Fibroblast of lung (primary cell): ENCODE data around the gene SEPHS2.

Experiments used
- CTCF ChIP-seq, 2 donors: IDR thresholded peaks in 1 of 2; conservative IDR thresholded peaks in 1 of 2; 1 replicate in 1 of 2; 2 replicates in 1 of 2; pipeline ENCODE4 v1.5.1; 2011 to 2012; ENCODE audit warnings: low read length in 2 of 2, control low read depth in 1 of 2, inconsistent platforms in 1 of 2, low read depth in 1 of 2, mild to moderate bottlenecking in 1 of 2
- EZH2 ChIP-seq: IDR thresholded peaks from 2 replicates; pipeline ENCODE4 v1.5.1; 2012; ENCODE audit warnings: low read length, control low read depth, mild to moderate bottlenecking; ENCODE audit errors: missing control alignments

DNA sequence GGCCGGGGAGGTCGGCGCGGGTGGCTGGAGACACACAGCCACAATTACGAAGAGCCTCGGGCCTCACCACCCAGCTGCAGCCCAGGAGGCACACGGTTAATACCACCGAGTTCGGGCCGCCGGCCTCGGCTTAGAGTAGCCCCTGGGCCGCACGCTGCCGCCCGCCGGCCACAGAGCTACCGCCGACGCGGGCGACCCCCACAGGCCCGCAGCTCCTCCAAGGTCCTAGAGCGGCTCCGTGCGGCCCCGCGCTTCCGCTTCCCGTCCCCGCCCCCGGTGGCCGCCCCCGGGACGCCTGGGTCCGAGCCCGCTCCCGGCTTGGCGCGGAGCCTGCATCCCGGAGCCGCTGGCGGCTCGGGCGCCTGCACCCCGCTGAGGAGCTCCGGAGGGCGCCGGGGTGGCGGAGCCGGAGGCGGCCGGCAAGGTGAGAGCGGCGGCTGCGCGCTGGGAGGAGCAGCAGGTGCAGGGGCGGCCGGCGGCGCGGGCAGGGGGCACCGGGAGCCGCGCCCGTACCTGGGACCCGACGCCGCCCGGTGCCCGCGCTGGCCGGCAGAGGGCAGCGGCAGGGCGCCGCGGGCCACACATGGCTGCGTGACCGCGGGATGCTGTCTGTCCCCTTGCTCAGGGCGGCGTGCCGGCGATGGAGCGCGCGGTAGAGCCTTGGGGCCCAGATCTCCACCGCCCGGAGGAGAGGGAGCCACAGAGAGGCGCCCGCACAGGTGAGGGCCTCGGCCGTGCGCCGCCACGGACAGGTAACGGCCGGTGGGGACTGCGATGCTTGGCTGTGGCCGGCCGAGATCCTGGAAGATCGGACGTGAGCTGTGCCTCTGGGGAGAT lies 50.3 kb downstream of the SEPHS2 start, which contains the start of gene ZNF48:
- TF ChIP-seq CTCF (conservative IDR thresholded peaks at IDR 0.05 in 1 of 2, IDR thresholded peaks at IDR 0.05 in 1 of 2; ENCODE audit: low read depth in 1 of 2, low read length in 2 of 2) (peak in 1 of 2 donors; percentile 11), EZH2 (no peak)
